Progenitor cell of endocrine pancreas (in vitro differentiated cells): ENCODE results near the gene DOC2A. TPM values are rescaled to one million over a fixed set of nuclear protein-coding genes. Genes with fewer than 3 reads are reported as not detected.

Experiments used
- DNase-seq: peaks from one replicate; pipeline ENCODE4 v3.0.0; 2021; ENCODE audit warnings: low spot score; ENCODE audit not compliant: unreplicated experiment
- H3K27ac Mint-ChIP-seq: 2 replicates; pipeline ENCODE4 v1.8.0; 2021; ENCODE audit warnings: mild to moderate bottlenecking, moderate library complexity, mixed read lengths
- H3K27me3 Mint-ChIP-seq: 2 replicates; pipeline ENCODE4 v1.8.0; 2021; ENCODE audit warnings: mixed read lengths
- H3K36me3 Mint-ChIP-seq: 2 replicates; pipeline ENCODE4 v1.8.0; 2022; ENCODE audit warnings: mixed read lengths; ENCODE audit not compliant: insufficient read depth
- H3K4me1 Mint-ChIP-seq: 2 replicates; pipeline ENCODE4 v1.8.0; 2021; ENCODE audit warnings: low read depth, mixed read lengths
- H3K4me3 Mint-ChIP-seq: 2 replicates; pipeline ENCODE4 v1.8.0; 2021; ENCODE audit warnings: low read depth, mild to moderate bottlenecking, moderate library complexity, mixed read lengths
- H3K9me3 Mint-ChIP-seq: 2 replicates; pipeline ENCODE4 v1.8.0; 2021; ENCODE audit warnings: low read depth, mixed read lengths
- CTCF ChIP-seq: fragments of 200-600 bp; sonication (generic); IDR thresholded peaks from one replicate; pipeline ENCODE4 v1.5.0; 2021; ENCODE audit warnings: antibody characterized with exemption, mild to moderate bottlenecking; ENCODE audit not compliant: unreplicated experiment
- total RNA-seq: library from RNA; stranded (reverse); gene quantifications from 2 replicates; pipeline ENCODE4 v1.2.1, GENCODE V29; 2021

DOC2A gene
- total RNA-seq, 1 donor from 2014 or later = 5.0 TPM

GRCh38 chr16:30052671-30053372, 42.0 kb upstream of the DOC2A start:
- TF ChIP-seq CTCF = no peak
- H3K27ac Mint-ChIP-seq = no peak overlapping the region
- peak; percentile 82 for DNase-seq
- peaks cover 6% of the 10 kb centered on the region for H3K4me1 Mint-ChIP-seq
- H3K4me3 Mint-ChIP-seq = peak overlapping the region; percentile 85
- H3K36me3 Mint-ChIP-seq = no peaks in the 10 kb centered on the region
- no peaks in the 10 kb centered on the region for H3K9me3 Mint-ChIP-seq
- no peaks in the 10 kb centered on the region for H3K27me3 Mint-ChIP-seq

- H3K27me3 Mint-ChIP-seq = no peaks in the 10 kb centered on the region
- H3K9me3 Mint-ChIP-seq = no peaks in the 10 kb centered on the region
- H3K36me3 Mint-ChIP-seq = no peaks in the 10 kb centered on the region
- DNase-seq = no peak
- H3K4me3 Mint-ChIP-seq = peak overlapping the region; percentile 57
- H3K27ac Mint-ChIP-seq = no peak overlapping the region
- H3K4me1 Mint-ChIP-seq = peaks cover 6% of the 10 kb centered on the region
- no peak for TF ChIP-seq CTCF
Measured at GRCh38 chr16:30051518-30051917, 40.7 kb upstream of the DOC2A start.

GRCh38 chr16:30049871-30050270, 39.0 kb upstream of the DOC2A start:
- H3K4me3 Mint-ChIP-seq = no peak overlapping the region
- DNase-seq = no peak

GRCh38 chr16:30046588-30046987, 35.8 kb upstream of the DOC2A start:
- Mint-ChIP-seq H3K27me3 (peaks cover 8% of the 10 kb centered on the region), H3K4me3 (no peak overlapping the region), H3K27ac (no peak overlapping the region), H3K4me1 (no peaks in the 10 kb centered on the region), H3K36me3 (no peaks in the 10 kb centered on the region), H3K9me3 (no peaks in the 10 kb centered on the region)
- TF ChIP-seq CTCF = no peak
- DNase-seq = no peak

More at GRCh38 chr16:30049871-30050270, 39.0 kb upstream of the DOC2A start:
- Mint-ChIP-seq H3K36me3 (no peaks in the 10 kb centered on the region), H3K4me1 (peaks cover 6% of the 10 kb centered on the region), H3K27me3 (peaks cover 7% of the 10 kb centered on the region), H3K27ac (no peak overlapping the region), H3K9me3 (no peaks in the 10 kb centered on the region)
- no peak for TF ChIP-seq CTCF

- peaks cover 8% of the 10 kb centered on the region for H3K27me3 Mint-ChIP-seq
- no peak for TF ChIP-seq CTCF
- H3K27ac Mint-ChIP-seq = no peak overlapping the region
- no peaks in the 10 kb centered on the region for H3K36me3 Mint-ChIP-seq
- H3K9me3 Mint-ChIP-seq = no peaks in the 10 kb centered on the region
- no peak for DNase-seq
- no peak overlapping the region for H3K4me3 Mint-ChIP-seq
- no peaks in the 10 kb centered on the region for H3K4me1 Mint-ChIP-seq
Measured at GRCh38 chr16:30046178-30046577, 35.4 kb upstream of the DOC2A start.
